ENCODE results near the gene PRKCH.

PRKCH gene

DNA sequence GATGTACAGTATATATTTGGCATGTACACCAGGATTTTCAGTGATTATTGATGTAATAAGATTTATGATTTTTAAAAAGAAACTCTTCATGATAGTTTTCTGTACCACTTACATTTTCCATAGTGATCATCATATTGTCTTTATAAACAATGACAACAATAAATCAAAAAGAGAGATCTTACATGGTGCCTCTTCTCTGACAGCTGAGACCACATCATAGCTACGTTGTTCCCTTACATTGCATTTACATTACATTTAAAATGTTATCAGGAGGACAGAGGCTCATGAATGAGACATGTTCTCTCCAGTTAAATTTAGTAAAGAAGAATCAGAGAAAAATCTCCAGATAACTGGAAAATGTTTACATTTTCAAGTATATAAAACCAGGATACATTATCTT, 112.4 kb downstream of the PRKCH start:
- DNase-seq = no peak

- peak; percentile 37 for DNase-seq
These were observed 112.9 kb downstream of the PRKCH start for GRCh38 chr14:61434311-61434710.

DNA sequence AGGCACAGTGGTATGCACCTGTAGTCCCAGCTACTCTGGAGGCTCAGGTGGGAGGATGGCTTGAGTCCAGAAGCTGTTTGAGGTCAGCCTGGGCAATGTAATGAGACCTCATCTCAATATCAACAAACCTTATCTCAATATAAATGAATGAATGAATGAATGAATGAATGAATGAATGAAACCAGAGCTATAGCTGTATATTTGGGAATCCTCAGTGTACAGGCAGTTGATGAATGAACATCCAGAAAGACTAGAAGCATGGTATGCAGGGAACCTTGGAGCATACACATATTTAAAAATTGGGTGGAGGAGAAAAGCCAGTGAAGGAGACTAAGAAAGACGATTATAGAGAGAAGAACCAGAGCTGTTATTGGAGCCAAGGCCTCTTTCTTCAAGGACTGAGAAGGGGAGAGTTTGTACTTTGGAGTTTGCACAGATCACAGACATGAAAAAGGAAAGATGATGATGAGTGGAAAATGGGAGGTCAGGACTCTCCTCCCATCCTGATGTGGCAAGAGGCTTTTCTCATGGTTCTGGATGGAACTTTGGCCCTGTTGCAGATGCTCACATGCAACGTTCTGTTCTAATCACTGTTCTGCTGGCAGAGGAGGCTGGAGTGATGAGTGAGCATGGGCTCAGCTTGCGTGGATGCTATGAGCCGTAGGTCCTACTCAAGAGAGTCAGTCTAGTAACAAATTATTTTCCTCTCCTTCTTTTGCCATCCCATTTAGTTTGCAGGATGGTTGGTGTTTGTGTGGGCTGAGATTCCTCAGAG, 114.4 kb downstream of the PRKCH start:
- DNase-seq = no peak

GRCh38 chr14:61437381-61437780, 116.0 kb downstream of the PRKCH start:
- DNase-seq = peak; percentile 53

- DNase-seq = no peak
These were observed 116.7 kb downstream of the PRKCH start for GRCh38 chr14:61438036-61438435.

DNA sequence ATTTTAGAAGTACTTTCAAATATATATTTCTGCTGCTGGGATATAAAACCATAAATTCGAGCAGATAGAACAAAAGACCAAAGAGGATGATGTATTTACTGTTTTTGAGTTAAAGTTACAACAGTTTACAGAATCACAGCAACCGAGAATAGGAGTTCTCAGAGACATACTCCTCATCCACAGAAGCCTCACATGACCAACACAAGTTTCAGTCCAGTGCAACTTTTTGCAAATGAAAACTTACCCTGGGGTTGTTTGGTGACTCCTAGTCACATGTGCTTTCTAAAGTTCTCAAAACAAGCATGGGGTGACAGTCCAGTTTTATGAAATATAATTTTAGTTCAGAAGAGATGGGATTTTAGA, 117.1 kb downstream of the PRKCH start:
- DNase-seq = peak; percentile 81

- peak; percentile 84 for DNase-seq
These were observed 117.7 kb downstream of the PRKCH start for GRCh38 chr14:61438860-61439765.

- DNase-seq = no peak
These were observed 118.5 kb downstream of the PRKCH start for GRCh38 chr14:61439779-61440418.

DNA sequence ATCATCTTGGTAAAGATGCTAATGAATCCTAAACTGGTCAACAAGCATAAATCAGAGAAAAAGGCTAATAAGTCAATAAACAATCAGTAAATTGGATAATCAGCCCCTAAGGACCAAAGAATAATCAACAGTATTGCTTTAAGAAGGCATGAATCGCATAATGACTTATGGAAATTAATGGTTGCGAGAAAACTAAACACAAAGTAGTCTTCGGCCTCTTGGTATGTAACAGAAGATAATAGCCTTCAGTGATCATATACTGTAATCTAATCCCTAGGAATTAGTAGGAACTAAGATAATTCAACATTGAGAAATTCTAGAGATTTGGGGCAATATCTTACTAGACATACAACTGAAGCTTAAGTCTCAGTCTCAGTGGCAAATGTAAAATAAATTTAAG, 122.1 kb downstream of the PRKCH start:
- no peak for DNase-seq

GRCh38 chr14:61444215-61444768, 122.9 kb downstream of the PRKCH start:
- peak; percentile 75 for DNase-seq

DNA sequence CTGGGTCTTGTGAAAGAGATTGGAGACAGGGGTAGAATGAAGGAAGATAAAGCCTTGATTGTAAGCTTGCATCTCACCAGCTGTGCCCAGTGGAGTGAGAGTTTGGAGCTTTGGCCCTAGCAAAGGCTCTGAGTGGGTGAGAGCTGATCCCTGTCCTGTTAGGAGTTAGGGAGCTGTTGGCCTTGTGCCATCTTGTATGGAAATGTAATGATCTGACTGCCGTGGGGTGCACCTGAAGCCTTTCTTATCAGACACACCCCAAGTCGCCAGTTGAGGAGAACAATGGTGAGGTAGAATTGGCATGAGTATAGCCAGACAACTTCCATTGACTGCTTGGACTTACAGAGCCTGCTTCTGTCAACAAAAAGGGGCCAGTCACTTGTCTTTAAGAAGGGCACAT, 130.1 kb downstream of the PRKCH start:
- DNase-seq = no peak

DNA sequence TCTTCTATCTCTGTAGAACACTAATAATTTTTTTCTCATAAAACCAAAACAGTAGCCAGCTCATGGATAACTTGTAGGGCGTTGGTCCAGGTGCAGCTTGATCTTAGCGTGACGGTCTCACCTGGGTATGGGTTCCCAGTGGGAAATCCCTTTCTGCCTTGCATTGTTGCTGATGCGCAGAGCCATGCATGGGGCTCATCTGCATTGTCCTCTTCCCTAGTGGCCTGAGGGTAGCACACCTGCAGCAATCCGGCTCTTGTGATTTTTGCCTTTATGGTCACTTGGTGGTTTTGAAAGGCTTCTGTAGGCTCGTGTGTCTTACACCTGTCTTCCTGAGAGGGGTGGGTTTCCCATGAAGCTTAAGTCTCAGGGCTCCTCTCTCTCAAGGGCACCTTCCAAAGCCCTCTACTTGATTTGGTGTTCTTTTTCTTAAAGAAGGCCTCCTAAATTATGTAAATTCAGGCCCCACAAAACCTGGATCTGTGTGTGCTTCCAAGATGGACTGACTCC, 130.6 kb downstream of the PRKCH start:
- no peak for DNase-seq

DNA sequence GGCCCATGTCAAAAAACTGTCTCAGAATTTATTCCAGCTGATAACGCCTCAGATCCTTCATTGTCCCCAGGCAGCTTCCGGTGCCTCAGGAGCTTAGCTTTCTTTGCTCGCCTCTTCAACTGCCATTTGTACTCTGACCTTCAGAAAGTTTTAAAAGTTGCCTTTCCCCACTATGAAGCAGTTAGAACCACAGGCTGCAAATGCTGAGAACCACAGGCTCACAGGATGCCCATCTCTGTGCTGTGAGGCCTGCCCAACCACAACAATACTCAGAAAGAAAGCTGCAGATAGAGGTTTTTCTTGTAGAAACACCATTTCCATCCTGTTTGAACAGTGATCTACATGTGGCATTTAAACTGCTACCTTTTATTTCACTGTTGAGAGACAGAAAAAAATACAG, 131.1 kb downstream of the PRKCH start:
- no peak for DNase-seq

- DNase-seq = no peak
These were observed 131.9 kb downstream of the PRKCH start for GRCh38 chr14:61453103-61453767.

DNA sequence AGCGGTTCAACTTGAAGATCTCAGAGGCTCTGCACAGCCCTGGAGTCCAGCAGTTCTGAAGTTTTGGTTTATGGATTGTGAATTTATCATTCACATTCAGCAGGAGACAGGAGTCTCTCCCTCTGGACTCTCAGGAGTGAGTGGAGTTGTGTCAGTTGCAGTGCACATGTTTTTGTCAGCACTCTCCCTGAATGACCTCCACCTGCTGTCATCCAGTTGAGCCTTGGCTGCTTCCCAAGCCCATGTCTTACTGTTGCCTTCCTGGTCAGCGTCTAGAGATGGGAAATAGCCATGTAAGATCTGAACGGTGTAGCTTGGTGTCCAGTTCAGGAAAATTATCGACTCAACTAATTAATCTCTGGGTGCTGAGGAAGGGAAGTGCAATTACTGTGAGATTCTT, 133.2 kb downstream of the PRKCH start:
- DNase-seq = no peak

- DNase-seq = no peak
These were observed 134.0 kb downstream of the PRKCH start for GRCh38 chr14:61455351-61455750.

DNA sequence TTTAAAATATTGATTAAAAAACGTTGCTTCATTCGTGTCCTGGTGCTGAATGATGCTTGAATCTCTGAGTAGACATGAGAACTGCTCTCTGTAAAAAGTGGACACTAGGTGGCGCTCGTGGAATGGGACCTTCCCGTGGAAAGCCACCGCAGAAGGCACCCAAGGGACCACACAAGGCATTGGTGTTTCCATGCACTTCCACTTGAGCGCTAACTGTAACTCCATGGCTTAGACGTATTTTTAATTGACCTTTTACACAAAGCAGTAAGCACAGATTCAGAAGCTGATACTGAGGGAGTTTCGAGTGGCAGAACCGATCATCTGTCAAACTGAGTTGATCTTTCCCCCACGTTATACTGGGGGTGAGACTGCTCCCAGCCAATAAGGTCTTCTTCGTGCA, 135.3 kb downstream of the PRKCH start:
- peak; percentile 94 for DNase-seq

DNA sequence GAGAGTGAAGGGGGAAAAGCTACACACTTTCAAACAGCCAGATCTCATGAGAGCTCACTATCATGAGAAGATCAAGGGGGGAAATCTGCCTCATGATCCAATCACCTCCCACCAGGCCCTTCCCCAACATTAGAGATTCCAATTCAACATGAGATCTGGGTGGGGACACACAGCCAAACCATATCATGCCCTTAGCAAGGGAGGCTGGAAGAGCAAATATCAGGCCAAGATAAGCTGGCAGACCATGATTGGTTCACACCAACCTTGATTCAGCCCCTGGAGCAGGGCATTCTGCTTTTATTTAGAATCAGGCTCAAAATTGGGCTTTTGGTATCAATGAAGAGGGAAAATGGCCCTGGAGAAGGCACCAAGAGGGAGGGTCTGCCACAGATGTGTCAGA, 137.4 kb downstream of the PRKCH start:
- DNase-seq = no peak

DNA sequence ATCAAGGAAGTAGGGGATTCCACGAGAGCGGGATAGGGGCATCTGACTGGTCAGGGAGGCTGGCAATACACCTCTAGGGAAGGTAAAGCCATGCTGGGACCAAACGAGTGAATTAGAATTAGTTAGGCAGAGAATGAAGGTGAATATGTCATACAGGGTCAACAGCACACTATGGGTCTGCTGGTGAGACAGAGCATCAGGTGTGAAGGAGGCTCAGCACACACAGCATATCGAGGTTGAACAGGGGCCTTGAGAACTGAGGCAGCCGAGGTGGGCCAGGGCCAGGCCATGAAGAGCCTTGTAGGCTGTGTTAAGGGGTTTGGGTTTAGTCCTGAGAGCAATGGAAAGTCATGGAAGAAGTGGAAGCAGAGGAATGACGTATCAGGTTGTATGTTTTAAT, 137.8 kb downstream of the PRKCH start:
- no peak for DNase-seq

GRCh38 chr14:61460063-61460462, 138.7 kb downstream of the PRKCH start:
- no peak for DNase-seq

- no peak for DNase-seq
These were observed 139.6 kb downstream of the PRKCH start for GRCh38 chr14:61460718-61461611.
